Measurements from ENCODE around the gene C16orf78.

DNA sequence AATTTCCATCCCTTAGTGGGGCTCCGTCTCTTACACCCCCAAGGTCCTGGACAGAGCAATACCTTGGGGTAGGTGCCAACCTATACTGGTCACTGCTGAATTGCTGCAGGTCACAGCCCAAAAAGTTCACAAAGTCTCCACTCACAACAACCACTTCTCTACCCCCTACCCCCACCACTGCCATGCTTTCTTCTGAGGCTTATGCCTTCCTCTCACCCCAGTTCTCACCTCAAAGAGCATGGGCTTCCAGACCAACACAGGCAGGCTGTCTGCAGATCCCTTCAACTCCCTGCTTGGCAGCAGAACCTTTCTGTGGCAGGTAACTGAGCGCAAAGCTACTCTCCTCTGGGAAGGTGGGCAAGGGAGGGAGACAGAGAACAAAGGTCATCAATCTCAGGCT, 35.5 kb downstream of the C16orf78 start:
- TF ChIP-seq POLR2A (IDR thresholded peaks at IDR 0.05; ENCODE audit: low read depth, low read length): no peak
- TF ChIP-seq TAF1 (IDR thresholded peaks at IDR 0.05; ENCODE audit: low read depth, low read length): no peak
- no peak for TF ChIP-seq POLR2AphosphoS5 (IDR thresholded peaks at IDR 0.05; ENCODE audit: low read depth, low read length)
- no peak for TF ChIP-seq POU2F2 (IDR thresholded peaks at IDR 0.05; ENCODE audit: low read depth, low read length)
- TF ChIP-seq SPI1 (IDR thresholded peaks at IDR 0.05; ENCODE audit: low read depth, low read length): no peak
- no peak for TF ChIP-seq PAX5 (IDR thresholded peaks at IDR 0.05; ENCODE audit: insufficient read depth, low read length, severe bottlenecking)

Measured in GM12891 (cell line).